Measurements from ENCODE around the gene RHO. TPM values are rescaled to one million over a fixed set of nuclear protein-coding genes. Genes with fewer than 3 reads are reported as not detected.

Gene RHO
- total RNA-seq, 2 experiments from 2014 or later, result not detected

- DNase-seq, result peak; percentile 76
- H3K27ac Mint-ChIP-seq, result peak overlapping the region; percentile 79
- intact Hi-C loops (cut with micrococcal nuclease), result no loop called here
- peak; percentile 82 for ATAC-seq
- TF ChIP-seq CTCF (IDR thresholded peaks at IDR 0.05), result no peak
- no peaks in the 10 kb centered on the region for H3K9me3 Mint-ChIP-seq
- no peaks in the 10 kb centered on the region for H3K27me3 Mint-ChIP-seq
- POLR2A ChIA-PET, result interaction anchor here (0.6 to 1.6 kb wide), 6 partner anchors 11 to 261 kb away, joined by 3 to 12 read pairs (median 4); a partner anchor contains a TSS
- no peaks in the 10 kb centered on the region for H3K36me3 Mint-ChIP-seq (ENCODE audit: low read depth)
- peaks cover 33% of the 10 kb centered on the region for H3K4me1 Mint-ChIP-seq (ENCODE audit: low read depth)
- CTCF ChIA-PET, result interaction anchor here (1.2 to 1.5 kb wide), 3 partner anchors 17 to 87 kb away, joined by 4 to 6 read pairs (median 4); no protein-coding TSS in a partner anchor
- peak overlapping the region; percentile 26 for H3K4me3 Mint-ChIP-seq
These were observed 48.3 kb downstream of the RHO start for GRCh38 chr3:129576514-129577352.

GRCh38 chr3:129577366-129577765, 48.9 kb downstream of the RHO start:
- no peaks in the 10 kb centered on the region for H3K36me3 Mint-ChIP-seq (ENCODE audit: low read depth)
- no peaks in the 10 kb centered on the region for H3K9me3 Mint-ChIP-seq
- H3K4me1 Mint-ChIP-seq (ENCODE audit: low read depth), result peaks cover 33% of the 10 kb centered on the region
- peak overlapping the region; percentile 49 for H3K4me3 Mint-ChIP-seq
- TF ChIP-seq CTCF (IDR thresholded peaks at IDR 0.05), result no peak
- H3K27ac Mint-ChIP-seq, result peak overlapping the region; percentile 79
- ATAC-seq (peak; percentile 6), DNase-seq (no peak)
- ChIA-PET POLR2A (interaction anchor here (1.1 to 1.6 kb wide), 5 partner anchors 11 to 262 kb away, joined by 3 to 12 read pairs (median 5); a partner anchor contains a TSS), CTCF (interaction anchor here (1.2 to 1.5 kb wide), 3 partner anchors 16 to 87 kb away, joined by 4 to 6 read pairs (median 4); no protein-coding TSS in a partner anchor)
- intact Hi-C loops (cut with micrococcal nuclease), result no loop called here
- no peaks in the 10 kb centered on the region for H3K27me3 Mint-ChIP-seq

- Mint-ChIP-seq H3K4me1 (ENCODE audit: low read depth) (peaks cover 33% of the 10 kb centered on the region), H3K27me3 (no peaks in the 10 kb centered on the region), H3K27ac (peak overlapping the region; percentile 75), H3K4me3 (peak overlapping the region; percentile 49), H3K9me3 (no peaks in the 10 kb centered on the region), H3K36me3 (ENCODE audit: low read depth) (no peaks in the 10 kb centered on the region)
- ATAC-seq (peak; percentile 48), DNase-seq (peak; percentile 53)
- POLR2A ChIA-PET, result interaction anchor here (1.3 to 1.4 kb wide), 2 partner anchors 12 to 17 kb away, joined by 4 to 6 read pairs; no protein-coding TSS in a partner anchor
- CTCF ChIA-PET, result interaction anchor here (1.0 kb wide), 1 partner anchor 88 kb away, joined by 3 read pairs; no protein-coding TSS in a partner anchor
- intact Hi-C loops (cut with micrococcal nuclease), result no loop called here
- TF ChIP-seq CTCF (IDR thresholded peaks at IDR 0.05), result no peak
These were observed 49.7 kb downstream of the RHO start for GRCh38 chr3:129577925-129578786.

GRCh38 chr3:129579991-129580390, 51.6 kb downstream of the RHO start:
- POLR2A ChIA-PET, result interaction anchor here (1.0 kb wide), 1 partner anchor 14 kb away, joined by 3 read pairs; no protein-coding TSS in a partner anchor

More at GRCh38 chr3:129579991-129580390, 51.6 kb downstream of the RHO start:
- Mint-ChIP-seq H3K4me1 (ENCODE audit: low read depth) (peaks cover 33% of the 10 kb centered on the region), H3K27me3 (no peaks in the 10 kb centered on the region), H3K4me3 (no peak overlapping the region), H3K9me3 (no peaks in the 10 kb centered on the region), H3K36me3 (ENCODE audit: low read depth) (no peaks in the 10 kb centered on the region), H3K27ac (no peak overlapping the region)
- DNase-seq (no peak), ATAC-seq (no peak)
- CTCF ChIA-PET, result no interaction called here
- TF ChIP-seq CTCF (IDR thresholded peaks at IDR 0.05), result no peak
- intact Hi-C loops (cut with micrococcal nuclease), result no loop called here

Measured in activated CD8-positive, alpha-beta T cell treated with anti-CD3 and anti-CD28 coated beads for 36 hours (primary cell).